Cerebellar nuclear complex (tissue), 1 donor: ENCODE measurements around the gene WWC2.

ENCODE experiments used
- DNase-seq, 2 experiments: peaks; one replicate each; lab custom pipeline; 2025; lab: John Stamatoyannopoulos, UW

Gene WWC2

DNA sequence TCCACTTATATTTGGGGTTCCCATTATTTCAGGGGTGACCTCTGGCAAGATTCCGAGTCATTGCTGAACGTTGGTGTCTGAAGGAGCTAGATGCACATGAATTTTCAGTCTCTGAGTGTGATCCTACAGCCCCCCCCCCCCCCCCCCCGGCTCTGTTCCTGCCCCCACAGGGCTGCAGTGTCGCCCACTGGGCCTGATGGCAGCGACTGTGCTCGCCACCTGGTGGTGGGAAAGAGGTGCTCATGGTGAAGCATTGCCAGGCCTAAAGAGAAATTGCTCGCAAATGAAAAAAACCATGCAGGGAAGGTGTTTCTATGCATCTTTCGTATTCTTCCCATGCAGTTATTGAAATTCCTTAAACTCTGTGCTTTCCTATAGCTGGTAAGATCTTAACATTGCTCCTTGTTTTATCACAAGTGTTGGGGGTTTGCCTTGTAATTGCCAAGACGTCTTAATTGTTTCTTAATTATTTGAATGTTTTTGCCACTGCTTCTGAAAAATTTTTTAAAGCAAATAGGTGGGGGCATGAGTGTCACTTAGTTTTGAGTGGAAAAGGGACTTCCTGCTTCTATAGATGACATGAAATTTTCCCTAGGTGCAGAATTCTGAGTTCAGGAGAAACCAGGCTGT, 157.8 kb downstream of the WWC2 start:
- DNase-seq: no peak

- DNase-seq: no peak
These were observed 158.8 kb downstream of the WWC2 start for GRCh38 chr4:183257808-183258207.

DNA sequence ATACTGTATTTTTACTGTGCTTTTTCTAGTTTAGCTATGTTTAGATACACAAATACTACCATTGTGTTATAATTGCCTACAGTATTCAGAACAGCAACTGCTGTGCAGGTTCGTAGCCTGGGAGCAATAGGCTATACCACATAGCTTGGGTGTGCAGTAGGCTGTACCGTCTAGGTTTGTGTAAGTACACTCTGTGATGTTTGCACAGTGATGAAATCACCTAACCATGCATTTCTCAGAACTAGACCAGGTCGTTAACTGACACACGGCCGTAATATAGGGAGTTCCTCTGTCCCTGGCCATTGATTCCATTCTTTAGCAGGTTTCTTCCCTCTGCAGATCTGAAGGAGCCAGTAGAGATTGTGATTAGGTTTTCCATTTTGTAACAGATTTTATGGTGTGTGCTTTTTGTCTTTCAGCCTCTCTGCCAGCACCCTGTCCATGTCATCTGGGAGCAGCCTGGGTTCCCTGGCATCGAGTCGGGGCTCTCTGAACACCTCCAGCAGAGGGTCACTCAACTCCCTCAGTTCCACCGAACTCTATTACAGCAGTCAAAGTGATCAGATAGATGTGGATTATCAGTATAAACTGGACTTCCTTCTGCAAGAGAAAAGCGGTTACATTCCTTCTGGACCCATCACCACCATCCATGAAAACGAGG, 161.6 kb downstream of the WWC2 start:
- DNase-seq: no peak

- DNase-seq: no peak
These were observed 163.1 kb downstream of the WWC2 start for GRCh38 chr4:183261953-183262775.

GRCh38 chr4:183262776-183263100, 163.7 kb downstream of the WWC2 start:
- DNase-seq: no peak

DNA sequence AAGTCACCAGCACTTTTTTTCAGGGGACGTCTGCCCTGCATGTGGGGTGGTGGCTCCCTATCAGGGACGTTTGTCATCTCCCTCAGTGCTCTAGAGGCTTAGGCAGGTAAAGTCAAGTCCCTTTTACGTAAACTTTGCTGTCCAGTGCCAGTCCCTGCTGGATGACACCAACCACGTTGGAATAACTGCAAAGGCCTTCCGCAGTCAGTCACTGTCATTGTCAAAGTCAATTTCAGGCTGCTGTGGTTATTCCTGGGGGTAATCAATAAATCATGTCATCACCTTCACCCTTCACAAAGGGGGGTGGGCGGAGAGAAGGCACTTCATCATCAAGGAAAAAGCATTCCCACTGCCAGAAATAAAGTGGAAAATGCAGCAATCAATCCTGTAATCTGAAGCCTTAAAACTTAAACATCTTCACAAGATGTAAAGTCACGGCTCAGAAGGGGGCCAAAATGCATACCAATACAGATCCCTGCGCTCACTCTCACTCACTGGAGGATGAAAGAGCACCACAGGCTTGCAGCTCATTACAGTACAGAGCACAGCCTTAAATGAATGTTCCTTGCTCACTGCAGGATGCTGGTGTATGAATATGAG, 164.8 kb downstream of the WWC2 start:
- no peak for DNase-seq

DNA sequence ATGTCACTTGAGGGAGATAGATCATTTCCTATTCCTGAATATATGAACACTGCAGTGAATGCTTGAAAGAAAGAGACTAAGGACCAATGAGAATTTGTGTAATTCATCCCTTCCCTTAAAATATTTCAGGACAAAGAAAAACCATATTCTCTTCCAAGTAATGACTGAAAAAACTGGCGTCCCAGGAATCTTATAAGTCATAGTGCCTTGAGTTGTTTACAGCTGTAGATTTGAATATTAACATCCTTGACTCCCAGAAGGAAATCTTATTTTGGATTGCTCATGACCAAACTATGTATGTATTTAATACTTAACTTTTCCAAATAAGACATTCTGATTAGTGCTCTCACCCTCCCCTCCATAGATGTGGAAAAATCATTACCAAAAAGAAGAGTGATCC, 165.6 kb downstream of the WWC2 start:
- no peak for DNase-seq

DNA sequence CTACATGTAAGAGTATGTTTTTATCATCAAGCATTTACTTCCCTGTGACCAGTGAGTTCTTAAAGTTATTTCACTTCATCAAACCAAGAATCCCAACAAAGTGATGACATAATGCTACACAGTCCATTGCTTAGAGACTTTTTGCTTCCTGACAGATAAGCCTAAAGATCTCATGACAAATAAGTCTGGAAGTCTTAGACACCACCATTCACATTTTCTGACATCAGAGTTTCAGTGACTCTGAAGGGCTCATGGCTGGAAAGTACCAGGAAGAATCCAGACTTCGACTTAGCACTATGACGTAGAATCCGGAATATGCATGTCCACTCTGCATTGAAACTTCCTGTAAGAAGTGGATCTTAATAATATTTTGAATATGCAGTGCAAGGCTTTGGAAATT, 167.3 kb downstream of the WWC2 start:
- DNase-seq: no peak

DNA sequence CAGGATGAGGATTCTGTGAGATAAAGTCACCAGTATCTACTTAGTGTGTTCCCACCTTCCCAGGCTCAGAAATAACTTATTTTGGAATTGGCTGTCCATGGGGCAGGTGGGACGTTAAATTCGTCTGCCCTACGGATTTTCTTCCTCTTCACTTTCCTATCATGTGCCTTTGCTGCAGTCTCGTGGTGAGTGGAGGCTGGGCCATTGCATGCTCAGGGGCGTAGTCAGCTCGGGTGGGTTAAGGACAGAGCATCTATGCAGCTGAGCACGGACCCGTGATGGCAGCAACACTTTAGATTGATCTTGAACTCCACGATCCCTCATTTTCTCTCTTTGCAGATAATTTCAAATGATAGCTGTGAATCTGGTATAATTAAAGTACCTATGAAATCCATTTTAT, 169.5 kb downstream of the WWC2 start:
- no peak for DNase-seq

- DNase-seq: no peak
These were observed 173.3 kb downstream of the WWC2 start for GRCh38 chr4:183272384-183272783.

GRCh38 chr4:183276106-183276505, 177.0 kb downstream of the WWC2 start:
- no peak for DNase-seq

- no peak for DNase-seq
These were observed 185.3 kb downstream of the WWC2 start for GRCh38 chr4:183284258-183284785.

DNA sequence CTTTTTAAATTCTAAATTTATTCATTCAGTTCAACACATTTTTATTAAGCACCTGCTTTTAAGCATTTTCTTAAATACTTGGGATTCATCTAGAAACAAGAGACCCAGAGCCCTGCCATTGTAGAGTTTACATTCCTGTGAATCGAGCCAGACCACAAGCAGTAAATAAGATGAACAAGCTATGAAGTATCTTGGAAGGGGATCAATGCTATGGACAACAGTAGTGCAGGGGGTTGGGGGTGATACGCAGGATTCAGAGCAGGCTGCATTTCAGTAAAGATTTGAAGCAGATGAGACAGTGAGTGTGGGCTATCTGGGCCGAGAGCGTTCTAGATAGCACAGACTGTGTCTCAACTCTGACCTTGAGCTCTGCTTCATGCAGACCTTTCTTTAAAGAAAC, 185.9 kb downstream of the WWC2 start:
- DNase-seq: no peak

GRCh38 chr4:183285886-183286285, 186.8 kb downstream of the WWC2 start:
- DNase-seq: no peak

- no peak for DNase-seq
These were observed 187.7 kb downstream of the WWC2 start for GRCh38 chr4:183286590-183287308.

- DNase-seq: no peak
These were observed 188.2 kb downstream of the WWC2 start for GRCh38 chr4:183287309-183287659.

- no peak for DNase-seq
These were observed 188.6 kb downstream of the WWC2 start for GRCh38 chr4:183287677-183288076.

- DNase-seq: no peak
These were observed 189.9 kb downstream of the WWC2 start for GRCh38 chr4:183288955-183289354.

GRCh38 chr4:183289688-183290087, 190.6 kb downstream of the WWC2 start:
- no peak for DNase-seq

DNA sequence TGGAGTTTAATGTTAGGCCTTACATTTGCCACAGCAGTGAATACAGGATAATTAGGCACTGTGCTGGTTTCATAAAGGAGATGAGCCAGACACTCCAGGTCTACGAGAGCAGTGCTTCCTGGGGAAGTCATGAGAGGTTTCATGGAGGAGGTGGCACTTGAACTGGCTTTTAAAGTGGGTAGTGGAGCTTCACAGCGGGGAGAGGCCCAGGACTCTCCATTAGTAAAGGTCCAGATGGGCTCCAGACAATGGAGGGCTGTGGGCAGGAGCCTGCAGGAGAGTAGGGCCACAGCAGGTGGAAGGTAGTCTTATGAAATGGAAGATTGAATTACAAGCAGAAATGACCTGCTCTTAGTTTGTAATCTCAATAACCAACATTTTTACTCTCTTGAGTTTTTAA, 192.0 kb downstream of the WWC2 start:
- no peak for DNase-seq

DNA sequence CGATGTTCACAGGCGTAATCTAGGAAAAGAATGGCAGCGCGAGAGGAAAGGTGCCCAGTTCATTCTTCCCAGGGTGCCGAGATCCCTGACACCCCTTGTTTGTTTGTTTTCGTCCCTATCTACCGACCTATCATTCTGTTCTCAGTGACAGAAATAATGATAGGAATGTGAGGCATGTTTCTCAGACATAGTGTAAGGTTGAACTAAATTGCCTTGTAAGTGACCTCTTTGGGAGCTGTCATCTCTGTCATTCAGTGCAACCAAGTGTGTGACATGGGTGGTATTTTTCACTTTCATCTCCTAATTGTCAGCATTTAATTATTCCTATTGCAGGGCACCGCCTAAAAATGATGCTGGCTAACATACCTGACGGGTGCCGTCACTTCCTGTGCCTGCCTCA, 196.7 kb downstream of the WWC2 start:
- no peak for DNase-seq

GRCh38 chr4:183297675-183298074, 198.6 kb downstream of the WWC2 start:
- DNase-seq: no peak
